H1 (cell line): ENCODE results near the gene ANKRD13C. TPM values are rescaled to one million over a fixed set of nuclear protein-coding genes. Genes with fewer than 3 reads are reported as not detected.

Experiments used
- CTCF ChIA-PET: fragments of 300-600 bp; sonication (Branson Sonifier 250); formaldehyde crosslinking; loops from one replicate; lab custom pipeline; 2021; ENCODE audit not compliant: partially characterized antibody; lab: Charles Lee
- POLR2A ChIA-PET: fragments of 300-600 bp; sonication (Branson Sonifier 250); formaldehyde crosslinking; loops from one replicate; lab custom pipeline; 2021; ENCODE audit warnings: inconsistent platforms; ENCODE audit not compliant: partially characterized antibody; lab: Charles Lee
- DNase-seq, 2 experiments: peaks; one replicate each; pipeline versions ENCODE4 v3.0.0 to v3.0.0-alpha.2; 2010 to 2022; ENCODE audit warnings: low spot score in 2 of 2, low read depth in 1 of 2, mixed read lengths in 1 of 2
- FAIRE-seq: peaks from 2 replicates; lab custom pipeline; 2011; peaks lifted over from hg19 to GRCh38; lab: Jason Lieb, UNC
- H2AFZ ChIP-seq: 2 replicates; pipeline ENCODE4 v1.8.1; 2012; ENCODE audit warnings: low read length, inconsistent platforms
- H2AK5ac ChIP-seq: 2 replicates; pipeline ENCODE4 v1.6.1; 2013; ENCODE audit warnings: low read depth, low read length
- H2BK120ac ChIP-seq: replicated peaks from 2 replicates; pipeline ENCODE3; 2013; ENCODE audit warnings: low read depth, low read length, inconsistent platforms
- H2BK12ac ChIP-seq: 2 replicates; pipeline ENCODE4 v1.6.1; 2013; ENCODE audit warnings: low read depth, low read length
- H2BK15ac ChIP-seq: 2 replicates; pipeline ENCODE4 v1.6.1; 2013; ENCODE audit warnings: low read length
- H2BK20ac ChIP-seq: 2 replicates; pipeline ENCODE4 v1.6.1; 2013; ENCODE audit warnings: low read length
- H2BK5ac ChIP-seq: 2 replicates; pipeline ENCODE4 v1.6.1; 2013; ENCODE audit warnings: low read depth, low read length
- H3K14ac ChIP-seq: 2 replicates; pipeline ENCODE4 v1.6.1; 2013; ENCODE audit warnings: inconsistent platforms; ENCODE audit not compliant: insufficient read length
- H3K18ac ChIP-seq: 2 replicates; pipeline ENCODE4 v1.6.1; 2013; ENCODE audit warnings: low read length; ENCODE audit errors: extremely low read depth
- H3K23ac ChIP-seq: 2 replicates; pipeline ENCODE4 v1.6.1; 2013; ENCODE audit warnings: inconsistent platforms; ENCODE audit not compliant: insufficient read length
- H3K23me2 ChIP-seq: 2 replicates; pipeline ENCODE4 v1.6.1; 2013; ENCODE audit warnings: low read depth, low read length
- H3K27ac ChIP-seq: 2 replicates; pipeline ENCODE4 v1.6.1; 2011; ENCODE audit warnings: low read depth, low read length, inconsistent platforms
- H3K27me3 ChIP-seq, 4 experiments: replicated peaks in 1 of 4; 1 replicate in 1 of 4; 2 replicates in 3 of 4; pipeline versions ENCODE4 v1.6.1 to v1.8.1; 2011 to 2013; ENCODE audit warnings: low read length in 3 of 4, mild to moderate bottlenecking in 3 of 4, inconsistent platforms in 2 of 4, mixed read lengths in 2 of 4, moderate library complexity in 1 of 4; ENCODE audit not compliant: control insufficient read depth in 3 of 4, insufficient read depth in 3 of 4; ENCODE audit errors: extremely low read depth in 1 of 4
- H3K36me3 ChIP-seq, 4 experiments: 2 replicates each; pipeline versions ENCODE4 v1.6.1 to v1.8.1; 2011 to 2013; ENCODE audit warnings: mild to moderate bottlenecking in 4 of 4, low read length in 3 of 4, moderate library complexity in 2 of 4, control low read depth in 1 of 4, inconsistent platforms in 1 of 4; ENCODE audit not compliant: insufficient read depth in 4 of 4, control insufficient read depth in 2 of 4
- H3K4ac ChIP-seq: replicated peaks from 2 replicates; pipeline ENCODE3; 2013; ENCODE audit warnings: low read length, low read depth, mixed read lengths, inconsistent platforms; ENCODE audit not compliant: insufficient read length
- H3K4me1 ChIP-seq, 4 experiments: replicated peaks in 1 of 4; 1 replicate in 1 of 4; 2 replicates in 3 of 4; pipeline versions ENCODE4 v1.6.1 to v1.8.1; 2011 to 2013; ENCODE audit warnings: low read length in 3 of 4, inconsistent platforms in 2 of 4, mixed read lengths in 1 of 4; ENCODE audit not compliant: insufficient read depth in 4 of 4, control insufficient read depth in 3 of 4
- H3K4me2 ChIP-seq, 2 experiments: 2 replicates each; pipeline versions ENCODE4 v1.6.1 to v1.8.1; 2011 to 2013; ENCODE audit warnings: low read depth in 2 of 2, low read length in 2 of 2, control low read depth in 1 of 2, inconsistent platforms in 1 of 2, mild to moderate bottlenecking in 1 of 2; ENCODE audit not compliant: insufficient read depth in 1 of 2
- H3K4me3 ChIP-seq, 4 experiments: fragments of 200-600, 300-600 bp in 1 of 4; sonication (generic), shearing (Covaris generic), sonication (Bioruptor Twin) in 1 of 4; 2 replicates each; pipeline versions ENCODE4 v1.5.1 to v1.8.1; 2011 to 2016; ENCODE audit warnings: low read length in 4 of 4, low read depth in 3 of 4, control low read depth in 2 of 4, inconsistent platforms in 2 of 4, mild to moderate bottlenecking in 2 of 4, mixed read lengths in 1 of 4, moderate library complexity in 1 of 4; ENCODE audit not compliant: insufficient read depth in 2 of 4; ENCODE audit errors: extremely low read depth in 1 of 4
- H3K56ac ChIP-seq: replicated peaks from 2 replicates; pipeline ENCODE3; 2013; ENCODE audit warnings: low read depth, mild to moderate bottlenecking, mixed read lengths, low read length, inconsistent platforms; ENCODE audit not compliant: insufficient read length
- H3K79me1 ChIP-seq: 2 replicates; pipeline ENCODE4 v1.6.1; 2013; ENCODE audit warnings: low read depth, low read length, control low read depth
- H3K79me2 ChIP-seq, 2 experiments: 2 replicates each; pipeline versions ENCODE4 v1.6.1 to v1.8.1; 2012 to 2013; ENCODE audit warnings: low read length in 2 of 2, mild to moderate bottlenecking in 2 of 2, inconsistent platforms in 1 of 2; ENCODE audit not compliant: insufficient read depth in 2 of 2, control insufficient read depth in 1 of 2
- H3K9ac ChIP-seq, 4 experiments: replicated peaks in 1 of 4; 1 replicate in 1 of 4; 2 replicates in 3 of 4; pipeline versions ENCODE4 v1.6.1 to v1.8.1; 2011 to 2013; ENCODE audit warnings: low read depth in 3 of 4, low read length in 3 of 4, control low read depth in 2 of 4, mild to moderate bottlenecking in 2 of 4, moderate library complexity in 2 of 4, inconsistent platforms in 1 of 4; ENCODE audit errors: extremely low read depth in 1 of 4
- H3K9me3 ChIP-seq, 2 experiments: 2 replicates each; pipeline versions ENCODE4 v1.6.1 to v1.8.1; 2012 to 2013; ENCODE audit warnings: mild to moderate bottlenecking in 2 of 2, moderate library complexity in 2 of 2, control low read depth in 1 of 2, inconsistent platforms in 1 of 2, low read depth in 1 of 2, low read length in 1 of 2, mixed read lengths in 1 of 2; ENCODE audit not compliant: insufficient read depth in 2 of 2
- H4K20me1 ChIP-seq, 2 experiments: replicated peaks in 1 of 2; 2 replicates each; pipeline versions ENCODE3 to v1.8.1; 2011 to 2013; ENCODE audit warnings: inconsistent platforms in 2 of 2, low read length in 2 of 2, mild to moderate bottlenecking in 1 of 2; ENCODE audit not compliant: insufficient read depth in 2 of 2, control insufficient read depth in 1 of 2
- H4K5ac ChIP-seq: 2 replicates; pipeline ENCODE4 v1.6.1; 2013; ENCODE audit warnings: low read length, low read depth, mixed read lengths, inconsistent platforms; ENCODE audit not compliant: insufficient read length
- H4K8ac ChIP-seq: 2 replicates; pipeline ENCODE4 v1.8.0; 2013; ENCODE audit warnings: mild to moderate bottlenecking, moderate library complexity, low read length, inconsistent platforms; ENCODE audit not compliant: insufficient read depth; ENCODE audit errors: extremely low read depth
- H4K91ac ChIP-seq: replicated peaks from 2 replicates; pipeline ENCODE3; 2013; ENCODE audit warnings: low read length, mixed read lengths, inconsistent platforms; ENCODE audit not compliant: insufficient read length
- EZH2 ChIP-seq: fragments of 200-600 bp; sonication (generic); IDR thresholded peaks from 2 replicates; pipeline ENCODE4 v1.7.1; 2012; ENCODE audit warnings: low read depth, mild to moderate bottlenecking, moderate library complexity, low read length, inconsistent platforms; ENCODE audit not compliant: severe bottlenecking
- GABPA ChIP-seq: IDR thresholded peaks from 2 replicates; pipeline ENCODE4 v1.6.1; 2011; ENCODE audit warnings: mild to moderate bottlenecking, low read length, moderate library complexity, borderline replicate concordance; ENCODE audit not compliant: insufficient read depth
- JUND ChIP-seq: IDR thresholded peaks from 2 replicates; pipeline ENCODE4 v1.6.1; 2011; ENCODE audit warnings: mild to moderate bottlenecking, improper control_type of control experiment, low read length
- KDM4A ChIP-seq: IDR thresholded peaks from one replicate; pipeline ENCODE4 v1.7.1; 2012; ENCODE audit warnings: low read depth, mild to moderate bottlenecking, moderate library complexity, low read length, inconsistent platforms; ENCODE audit not compliant: severe bottlenecking
- NANOG ChIP-seq: IDR thresholded peaks from 2 replicates; pipeline ENCODE4 v1.6.1; 2011; ENCODE audit warnings: low read length, low read depth, mild to moderate bottlenecking, inconsistent platforms; ENCODE audit not compliant: insufficient read depth, poor library complexity, severe bottlenecking
- SIN3A ChIP-seq, 2 experiments: IDR thresholded peaks in 1 of 2; conservative IDR thresholded peaks in 1 of 2; 2 replicates each; pipeline ENCODE4 v1.6.1; 2011 to 2012; ENCODE audit warnings: low read length in 2 of 2, improper control_type of control experiment in 1 of 2, low read depth in 1 of 2, mild to moderate bottlenecking in 1 of 2
- SIRT6 ChIP-seq: IDR thresholded peaks from one replicate; pipeline ENCODE4 v1.7.1; 2012; ENCODE audit warnings: low read length, inconsistent platforms
- SP4 ChIP-seq: IDR thresholded peaks from 2 replicates; pipeline ENCODE4 v1.6.1; 2012; ENCODE audit warnings: low read length, inconsistent platforms
- USF2 ChIP-seq: IDR thresholded peaks from 2 replicates; pipeline ENCODE4 v1.6.1; 2011; ENCODE audit warnings: low read length, improper control_type of control experiment
- ZNF274 ChIP-seq: IDR thresholded peaks from 2 replicates; pipeline ENCODE4 v1.7.0; 2012; ENCODE audit warnings: low read length, borderline replicate concordance; ENCODE audit errors: extremely low read depth
- polyA plus RNA-seq, 7 experiments: library from polyadenylated mRNA; depleted of rRNA in 3 of 7; stranded (reverse) in 5 of 7; unstranded in 2 of 7; fragments of >200 nt in 5 of 7; fragments of 200-250 nt in 2 of 7; gene quantifications; 1 replicate in 5 of 7; 2 replicates in 1 of 7; 4 replicates in 1 of 7; pipeline versions ENCODE4 v1.2.1 to v1.2.3, GENCODE V29; 2011 to 2013; ENCODE audit warnings: missing spikeins in 2 of 7, mixed read lengths in 2 of 7
- total RNA-seq: library from RNA; stranded (reverse); fragmentation: NEBNext Ultra II Directional; extraction: Animal tissue kit (Norgen Biotek cat#: 25700); gene quantifications from 2 replicates; pipeline ENCODE4 v1.2.1, GENCODE V29; 2021
- TF ChIP-seq, protein P1 (sequence below), 3 experiments: IDR thresholded peaks; 1 replicate in 2 of 3; 2 replicates in 1 of 3; pipeline versions ENCODE4 v1.5.1 to v1.6.1; 2011; ENCODE audit warnings: low read length in 3 of 3, mild to moderate bottlenecking in 3 of 3, inconsistent platforms in 2 of 3, low read depth in 1 of 3, moderate library complexity in 1 of 3; ENCODE audit not compliant: insufficient read depth in 1 of 3; ENCODE audit errors: control extremely low read depth in 1 of 3

Gene ANKRD13C
- total and polyA plus RNA-seq, 2 of the 8 experiments (the other 6 are each of a cell fraction or from before 2014, with no cell fraction given) = 4.8 to 21.7 TPM

- no peak for FAIRE-seq
- Histone ChIP-seq H3K9ac (no peak overlapping the region), H3K4me2 (no peak overlapping the region), H2AK5ac (no peak overlapping the region), H3K56ac (no peak overlapping the region), H4K20me1 (peaks cover 1% of the 10 kb centered on the region in 2 experiments), H3K79me1 (no peaks in the 10 kb centered on the region), H3K27me3 (no peaks in the 10 kb centered on the region), H3K23ac (no peak overlapping the region), H3K4ac (no peak overlapping the region), H3K36me3 (peaks cover 27 to 97% (median 74%) of the 10 kb centered on the region in 4 experiments), H3K18ac (no peak overlapping the region), H3K79me2 (peaks cover 0 to 3% of the 10 kb centered on the region in 2 experiments; a peak in 1 of 4 replicates), H2BK120ac (no peak overlapping the region), H3K9me3 (no peaks in the 10 kb centered on the region), H3K23me2 (no peaks in the 10 kb centered on the region), H4K91ac (no peak overlapping the region), H2BK5ac (no peak overlapping the region), H4K5ac (no peak overlapping the region), H2AFZ (no peak overlapping the region), H3K27ac (no peak overlapping the region), H3K4me3 (no peak overlapping the region), H3K14ac (no peak overlapping the region), H3K4me1 (no peaks in the 10 kb centered on the region), H2BK15ac (no peak overlapping the region), H4K8ac (no peak overlapping the region), H2BK20ac (no peak overlapping the region), H2BK12ac (no peak overlapping the region)
- no peak for DNase-seq
- ChIA-PET POLR2A (interaction anchor here (1.4 kb wide), 1 partner anchor 13 kb away, joined by 3 read pairs; no protein-coding TSS in a partner anchor), CTCF (no interaction called here)
- TF ChIP-seq, protein P1, sequence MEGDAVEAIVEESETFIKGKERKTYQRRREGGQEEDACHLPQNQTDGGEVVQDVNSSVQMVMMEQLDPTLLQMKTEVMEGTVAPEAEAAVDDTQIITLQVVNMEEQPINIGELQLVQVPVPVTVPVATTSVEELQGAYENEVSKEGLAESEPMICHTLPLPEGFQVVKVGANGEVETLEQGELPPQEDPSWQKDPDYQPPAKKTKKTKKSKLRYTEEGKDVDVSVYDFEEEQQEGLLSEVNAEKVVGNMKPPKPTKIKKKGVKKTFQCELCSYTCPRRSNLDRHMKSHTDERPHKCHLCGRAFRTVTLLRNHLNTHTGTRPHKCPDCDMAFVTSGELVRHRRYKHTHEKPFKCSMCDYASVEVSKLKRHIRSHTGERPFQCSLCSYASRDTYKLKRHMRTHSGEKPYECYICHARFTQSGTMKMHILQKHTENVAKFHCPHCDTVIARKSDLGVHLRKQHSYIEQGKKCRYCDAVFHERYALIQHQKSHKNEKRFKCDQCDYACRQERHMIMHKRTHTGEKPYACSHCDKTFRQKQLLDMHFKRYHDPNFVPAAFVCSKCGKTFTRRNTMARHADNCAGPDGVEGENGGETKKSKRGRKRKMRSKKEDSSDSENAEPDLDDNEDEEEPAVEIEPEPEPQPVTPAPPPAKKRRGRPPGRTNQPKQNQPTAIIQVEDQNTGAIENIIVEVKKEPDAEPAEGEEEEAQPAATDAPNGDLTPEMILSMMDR (IDR thresholded peaks at IDR 0.05; ENCODE audit: control extremely low read depth in 1 of 3, insufficient read depth in 1 of 3, low read depth in 1 of 3, low read length in 3 of 3) = no peak
- TF ChIP-seq SIN3A (conservative IDR thresholded peaks at IDR 0.05 in 1 of 2, IDR thresholded peaks at IDR 0.05 in 1 of 2; ENCODE audit: low read depth in 1 of 2, low read length in 2 of 2) (no peak), NANOG (no peak), EZH2 (no peak), JUND (no peak), GABPA (no peak), USF2 (no peak), KDM4A (no peak), SP4 (no peak), SIRT6 (no peak), ZNF274 (no peak)
Observed at GRCh38 chr1:70247768-70248167, 106.8 kb downstream of the ANKRD13C start.
